ENCODE results near the gene ZNF212.

The ZNF212 gene

DNA sequence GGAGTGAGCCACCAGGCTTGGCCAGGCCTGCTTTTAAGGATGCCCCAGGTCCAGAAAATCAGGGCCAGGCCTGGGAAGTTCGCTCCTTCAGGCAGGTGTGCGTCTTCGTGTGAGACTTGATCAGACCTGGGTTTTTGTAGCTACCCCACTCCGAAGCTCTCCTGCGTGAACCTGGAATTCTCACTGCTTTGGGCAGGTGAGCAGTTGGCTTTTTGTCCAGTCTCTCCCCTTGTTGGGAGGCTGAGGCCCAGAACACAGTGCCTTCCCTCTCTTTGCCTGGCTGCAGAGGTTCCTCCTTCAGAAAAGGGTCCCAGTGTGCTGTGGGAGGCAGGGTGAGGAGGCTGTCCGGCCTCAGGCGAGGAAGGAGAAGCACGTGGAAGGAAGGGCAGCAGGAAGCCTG is 49.8 kb downstream of the ZNF212 start:
- no peak for DNase-seq

DNA sequence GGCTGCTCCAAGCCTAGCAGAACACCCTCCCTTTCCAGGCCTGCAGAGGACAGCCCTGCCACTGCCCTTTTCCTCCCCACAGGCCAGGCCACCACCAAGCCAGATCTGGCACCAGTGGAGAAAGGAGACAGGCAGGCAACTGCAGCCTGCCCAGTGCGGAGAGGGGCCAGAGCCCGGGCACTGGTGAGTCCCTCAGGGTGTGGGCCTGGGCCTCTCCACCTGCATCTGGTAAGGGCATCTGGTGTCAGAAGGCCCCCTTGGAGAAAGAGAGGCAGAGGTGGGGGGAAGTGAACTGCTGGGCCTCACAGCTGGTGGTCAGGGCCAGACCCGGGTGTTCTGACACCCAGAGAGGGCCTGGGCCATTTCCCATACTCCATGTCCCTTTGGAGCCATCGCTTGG is 50.4 kb downstream of the ZNF212 start:
- DNase-seq = no peak

DNA sequence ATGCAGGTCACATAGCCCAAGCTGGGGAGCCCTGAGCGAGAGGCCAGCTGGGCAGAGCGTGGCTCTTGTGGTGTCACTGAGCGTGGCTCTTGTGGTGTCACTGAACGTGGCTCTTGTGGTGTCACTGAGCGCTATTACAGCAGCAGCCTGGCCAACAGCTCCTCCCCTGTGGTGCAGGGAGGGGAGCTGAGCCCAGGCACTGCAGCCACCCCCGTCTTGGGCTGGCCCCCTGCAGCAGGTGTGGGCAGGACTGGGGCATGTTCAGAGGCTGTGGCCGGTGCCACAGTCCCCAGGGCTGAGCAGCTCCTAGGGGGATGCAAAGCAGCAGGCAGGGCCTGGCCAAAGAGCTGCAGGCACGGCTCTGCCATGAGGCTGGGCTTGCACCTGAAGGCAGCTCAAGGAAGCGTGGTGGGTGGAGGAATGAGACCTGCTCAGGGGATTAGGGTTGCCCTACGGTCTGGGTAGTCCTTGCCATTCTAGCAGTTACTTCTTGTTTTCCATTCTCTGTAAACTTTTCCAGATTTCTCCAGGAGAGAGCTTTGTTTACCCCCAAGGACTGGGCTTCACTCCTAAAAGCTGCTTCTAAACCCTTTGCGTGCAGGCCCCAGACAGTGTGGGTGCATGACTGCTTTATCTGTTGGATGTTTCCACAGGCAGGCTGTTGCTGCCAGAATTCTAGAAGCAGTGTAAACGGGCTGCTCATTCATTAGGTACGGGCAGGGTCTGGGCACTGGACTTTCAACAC is 51.8 kb downstream of the ZNF212 start:
- no peak for DNase-seq

DNA sequence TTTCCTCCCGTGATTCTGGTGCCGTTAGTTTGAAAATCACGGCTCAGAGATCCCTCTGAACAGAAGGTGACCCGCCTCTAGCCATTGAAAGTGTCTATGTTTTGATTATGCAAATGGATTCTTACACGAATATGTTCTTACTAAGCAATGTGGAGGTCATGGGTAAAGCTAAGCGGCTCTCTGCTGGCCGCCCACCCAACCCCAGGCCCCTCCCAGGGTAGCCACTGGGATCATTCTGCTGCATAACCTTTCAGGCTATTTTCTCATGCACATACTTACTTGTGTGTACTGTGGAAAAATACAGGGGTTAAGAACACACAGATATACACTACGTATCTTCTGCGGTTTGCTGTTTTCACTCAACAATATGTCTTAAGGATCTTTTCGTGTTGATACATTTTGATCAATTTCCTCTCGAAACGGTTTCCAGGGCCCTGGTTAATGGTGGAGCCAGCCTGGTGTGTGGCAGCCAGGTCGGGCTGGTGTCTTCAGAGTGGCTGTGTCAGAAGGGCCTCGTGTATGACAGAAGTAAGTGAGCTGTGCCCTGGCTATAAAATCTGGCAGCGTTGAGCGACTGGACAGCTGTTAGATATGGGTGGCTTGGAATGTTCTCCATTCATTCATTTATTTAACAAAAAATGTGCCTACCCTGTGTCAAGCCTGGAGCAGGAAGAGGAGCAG is 52.5 kb downstream of the ZNF212 start:
- no peak for DNase-seq

DNA sequence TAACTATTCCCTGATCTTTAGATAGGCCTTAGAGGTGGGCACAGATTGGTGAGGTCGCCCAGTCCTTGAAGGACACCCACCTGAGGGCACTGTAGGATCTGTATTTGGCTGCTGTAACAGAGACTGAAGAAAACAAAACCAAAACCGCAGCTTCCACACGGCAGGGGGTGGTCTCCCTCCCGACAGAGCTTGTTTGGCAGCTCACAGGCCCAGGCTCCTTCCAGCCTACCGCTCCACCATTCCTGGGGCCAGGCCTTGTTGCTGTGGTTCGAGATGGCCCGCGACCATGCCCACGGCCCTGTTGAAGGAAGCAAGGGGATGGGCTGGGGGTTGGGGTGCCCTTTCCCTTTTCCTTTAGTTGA is 53.0 kb downstream of the ZNF212 start:
- DNase-seq = no peak

DNA sequence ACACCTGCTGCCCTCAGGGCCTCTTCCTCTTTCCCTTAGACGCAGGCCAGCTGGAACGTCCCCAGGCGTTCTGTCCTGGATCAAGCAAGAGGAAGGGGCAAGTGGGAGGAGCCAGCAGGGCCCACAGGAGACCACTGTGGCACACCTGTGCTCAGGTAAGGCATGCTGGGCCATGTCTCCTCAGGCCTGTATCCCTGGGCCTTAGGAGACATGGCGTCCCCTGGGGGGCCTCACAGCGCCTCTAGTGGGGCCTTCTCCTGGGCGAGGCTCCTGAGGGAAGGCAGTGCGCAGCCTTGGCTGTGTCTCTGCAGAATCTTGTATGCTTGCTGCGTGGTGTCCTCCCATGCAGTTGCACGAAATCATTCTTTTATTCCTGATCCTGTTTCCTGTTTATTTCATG is 53.9 kb downstream of the ZNF212 start:
- DNase-seq = no peak

DNA sequence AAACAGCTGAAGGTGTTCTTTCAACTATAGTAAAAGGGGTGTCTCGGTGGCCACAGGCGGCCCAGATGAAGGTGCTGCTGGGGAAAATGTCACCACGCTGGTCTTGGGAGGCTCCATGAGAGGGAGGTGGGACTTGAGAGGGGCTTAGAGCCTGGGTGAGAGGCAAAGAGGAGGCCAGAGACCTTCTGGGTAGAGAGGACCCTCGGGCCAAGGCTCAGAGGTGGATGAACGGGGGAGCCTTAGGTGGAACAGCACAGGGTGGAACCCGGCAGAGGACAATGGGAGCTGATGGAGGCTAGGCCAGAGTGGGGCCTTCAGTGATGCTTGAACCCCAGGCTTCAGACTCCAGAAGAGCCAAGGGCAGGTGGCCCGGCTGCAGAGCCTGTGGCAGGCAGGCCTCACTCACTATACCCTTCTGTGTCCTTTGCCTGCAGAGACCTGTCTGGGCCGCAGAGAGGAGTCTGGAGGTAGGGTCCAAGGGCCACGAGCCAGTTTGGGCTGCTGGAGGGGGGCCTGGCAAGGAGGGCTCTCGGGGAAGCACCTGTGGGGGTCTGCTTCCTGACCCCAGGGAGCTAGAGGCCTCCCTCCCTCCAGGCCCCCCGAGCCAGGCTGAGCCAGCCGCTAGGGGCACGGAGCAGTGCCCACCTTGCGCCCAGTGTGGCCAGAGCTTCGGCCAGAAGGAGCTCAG is 54.6 kb downstream of the ZNF212 start:
- DNase-seq = no peak

DNA sequence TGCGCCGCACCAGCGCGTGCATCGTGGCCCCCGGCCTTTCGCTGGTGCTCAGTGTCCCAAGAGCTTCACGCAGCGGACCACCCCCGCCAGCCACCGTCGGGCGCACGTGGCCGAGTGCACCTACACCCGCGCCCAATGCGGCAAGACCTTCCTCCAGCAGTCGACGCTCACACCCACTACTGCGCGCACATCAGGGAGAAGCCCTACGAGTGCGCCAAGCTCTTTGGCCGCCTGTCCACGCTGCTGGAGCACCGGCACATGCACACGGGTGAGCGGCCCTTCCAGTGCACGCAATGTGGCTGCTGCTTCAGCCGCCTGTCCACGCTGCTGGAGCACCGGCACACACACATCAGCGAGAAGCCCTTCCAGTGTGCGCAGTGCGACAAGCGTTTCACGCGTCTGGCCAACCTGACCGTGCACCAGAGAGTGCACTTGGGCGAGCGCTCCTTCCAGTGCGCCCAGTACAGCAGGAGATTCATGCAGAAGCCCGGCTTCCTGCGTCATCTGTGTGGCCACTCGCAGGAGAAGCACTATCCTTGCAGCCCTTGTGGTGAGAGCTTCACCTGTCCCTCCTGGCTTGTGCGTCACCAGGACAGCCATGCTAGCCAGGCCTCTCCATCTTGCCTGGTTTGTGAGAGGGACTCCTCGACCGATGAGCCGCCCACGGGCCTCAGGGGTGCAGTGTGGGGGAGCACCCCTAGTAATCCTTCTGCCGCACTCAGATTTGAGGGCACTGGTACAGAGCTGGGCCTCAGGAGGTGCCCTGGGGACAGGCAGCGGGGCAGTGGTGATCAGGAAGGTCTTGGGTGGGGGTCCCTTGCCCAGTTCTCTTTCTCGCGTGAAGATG is 55.4 kb downstream of the ZNF212 start:
- DNase-seq = no peak

DNA sequence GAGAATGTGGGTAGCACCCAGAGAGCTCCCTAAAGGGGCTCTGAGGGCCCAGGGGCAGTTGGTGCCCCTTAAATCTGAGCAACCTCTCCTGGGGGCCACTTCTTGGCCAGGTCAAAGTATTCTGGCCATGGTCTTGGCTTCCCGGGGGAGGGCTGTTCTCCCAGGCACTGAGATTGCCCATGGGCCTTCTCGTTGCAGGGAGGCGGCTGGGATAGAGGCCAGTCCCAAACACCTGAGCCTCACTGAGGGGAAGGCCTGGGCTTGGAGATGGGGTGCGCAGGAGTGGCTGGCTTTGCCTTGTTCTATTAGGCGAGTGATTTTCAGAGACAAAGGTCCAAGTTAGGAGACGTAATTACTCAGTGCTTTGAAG is 56.0 kb downstream of the ZNF212 start:
- DNase-seq = no peak

DNA sequence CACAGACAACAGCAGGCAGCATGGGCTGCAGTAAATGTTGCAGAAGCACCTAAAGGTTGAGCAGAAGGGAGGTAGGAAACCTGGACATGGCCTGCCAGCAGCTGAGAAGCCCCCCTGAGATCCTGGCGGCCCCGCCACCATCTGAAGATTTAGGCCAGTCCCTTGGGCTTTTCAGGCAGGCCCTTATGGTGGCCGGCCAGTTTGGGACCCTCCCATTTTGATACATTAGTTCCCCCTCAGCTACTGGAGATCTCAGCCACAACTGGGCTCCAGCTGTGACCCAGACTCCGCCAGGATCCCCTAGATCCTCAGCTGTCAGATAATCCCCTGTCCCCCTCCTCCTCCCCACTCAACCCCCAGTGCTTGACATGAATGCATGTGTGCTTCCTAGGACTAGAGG is 56.9 kb downstream of the ZNF212 start:
- no peak for DNase-seq

DNA sequence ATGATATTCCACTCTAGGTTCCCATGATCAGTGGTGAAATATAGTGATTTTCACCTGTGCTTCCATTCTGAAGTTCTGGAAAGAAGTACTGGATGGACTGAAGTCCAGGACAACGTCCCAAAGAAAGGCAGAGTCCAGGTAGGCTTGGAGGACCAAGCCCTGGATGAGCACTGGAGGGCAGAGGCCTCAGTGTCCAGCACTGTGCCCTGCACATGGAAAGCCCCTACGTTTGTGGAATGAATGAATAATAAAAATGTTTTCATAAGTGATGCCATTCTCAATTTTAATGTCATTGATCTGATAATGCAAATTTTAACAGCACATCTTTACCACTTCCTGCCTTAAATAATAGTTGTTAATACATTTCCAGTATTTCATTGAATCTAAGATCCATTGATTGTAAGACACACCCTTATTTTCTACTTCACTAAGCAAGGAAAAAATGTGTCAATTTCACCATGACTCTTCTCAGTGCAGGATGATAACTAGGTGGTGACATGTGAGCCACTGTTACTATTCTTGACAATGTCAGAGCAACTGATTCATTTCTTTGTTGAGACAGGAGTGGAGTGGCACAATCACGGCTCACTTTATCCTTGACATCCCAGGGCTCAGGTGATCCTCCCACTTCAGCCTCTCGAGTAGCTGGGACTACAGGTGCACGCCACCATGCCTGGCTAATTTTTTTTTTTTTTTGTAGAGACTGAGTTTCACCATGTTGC is 57.7 kb downstream of the ZNF212 start:
- DNase-seq = no peak

DNA sequence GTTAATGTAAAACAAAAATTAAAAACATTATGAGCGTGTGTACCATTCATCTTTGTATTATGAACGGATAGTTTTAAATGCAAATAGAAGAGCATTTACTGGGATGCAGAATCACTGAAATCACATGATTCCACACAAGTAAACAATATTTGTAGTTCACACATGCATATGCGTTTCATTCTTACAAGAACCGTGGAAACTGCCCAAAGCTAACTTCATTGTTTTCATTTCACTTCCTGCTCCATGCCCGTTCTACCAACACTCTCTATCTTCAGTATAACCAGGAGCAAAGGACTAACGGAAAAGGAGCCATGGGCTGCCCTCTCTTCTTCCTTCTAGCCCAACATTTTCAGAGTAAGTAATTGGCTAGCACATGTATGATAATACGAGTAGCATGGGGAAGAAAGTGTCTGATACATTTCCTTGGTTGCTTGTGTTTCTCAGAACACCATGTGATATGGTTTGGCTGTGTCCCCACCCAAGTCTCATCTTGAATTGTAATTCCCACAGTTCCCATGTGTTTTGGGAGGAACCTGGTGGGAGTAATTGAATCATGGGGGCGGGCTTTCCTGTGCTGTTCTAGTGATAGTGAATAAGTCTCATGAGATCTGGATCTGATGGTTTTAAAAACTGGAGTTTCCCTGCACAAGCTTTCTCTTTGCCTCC is 61.3 kb downstream of the ZNF212 start:
- no peak for DNase-seq

DNA sequence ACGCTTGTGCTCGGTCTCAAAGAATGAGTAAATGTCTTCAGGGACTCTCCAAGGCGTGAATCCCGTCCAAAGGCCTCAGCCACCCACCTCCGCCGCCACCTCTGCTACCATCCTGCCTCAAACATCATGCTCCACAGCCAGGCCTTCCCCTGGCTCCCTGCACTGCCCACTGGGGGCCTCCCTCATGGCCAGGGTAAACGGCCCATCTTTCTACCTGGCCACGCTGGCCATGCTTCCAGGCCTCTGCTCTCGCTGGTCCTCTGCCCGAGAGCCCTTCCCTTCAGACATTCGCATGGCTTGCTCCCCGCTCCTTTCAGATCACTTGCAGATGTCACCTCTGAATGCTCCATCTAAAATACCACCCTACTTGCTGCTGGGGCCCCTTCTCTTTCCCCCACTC is 62.8 kb downstream of the ZNF212 start:
- no peak for DNase-seq

DNA sequence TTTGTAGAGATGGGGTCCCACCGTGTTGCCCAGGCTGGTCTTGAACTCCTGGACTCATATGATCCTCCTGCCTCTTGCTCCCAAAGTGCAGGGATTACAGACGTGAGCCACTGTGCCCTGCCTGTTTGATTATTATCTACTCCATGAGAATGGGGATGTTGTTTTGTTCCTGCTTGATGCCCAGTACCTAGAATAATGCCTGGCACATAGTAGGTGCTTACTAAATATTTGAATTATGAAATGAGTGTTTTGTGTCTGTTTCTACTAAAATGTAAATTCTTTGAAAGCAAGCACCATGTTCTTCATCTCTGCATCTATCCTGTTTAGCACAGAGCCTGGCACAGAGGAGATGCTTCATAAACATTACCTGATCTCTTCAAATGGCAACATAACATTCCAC is 63.4 kb downstream of the ZNF212 start:
- DNase-seq = no peak

DNA sequence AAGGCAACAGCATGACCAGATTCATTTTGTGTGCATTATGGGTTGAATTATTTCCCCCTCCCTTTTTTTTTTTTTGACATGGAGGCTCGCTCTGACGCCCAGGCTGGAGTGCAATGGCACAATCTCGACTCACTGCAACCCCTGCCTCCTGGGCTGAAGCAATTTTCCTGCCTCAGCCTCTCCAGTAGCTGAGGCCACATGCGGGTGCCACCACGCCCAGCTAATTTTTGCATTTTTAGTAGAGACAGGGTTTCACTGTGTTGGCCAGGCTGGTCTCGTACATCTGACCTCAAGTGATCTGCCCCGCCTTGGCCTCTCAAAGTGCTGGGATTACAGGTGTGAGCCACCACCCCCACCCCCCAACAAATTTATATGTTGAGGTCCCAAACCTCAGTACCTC is 64.6 kb downstream of the ZNF212 start:
- no peak for DNase-seq
